G401.6 (cell line): ENCODE measurements around the gene ALG12.
A peak's percentile ranks its signal among the peaks of the same experiment; 100 is the strongest.

Source experiments
- FAIRE-seq: peaks from 2 replicates; lab custom pipeline; 2012; peaks lifted over from hg19 to GRCh38; lab: Jason Lieb, UNC

Gene ALG12

GRCh38 chr22:49917974-49918910 lies at the start of gene ALG12, which contains the start of gene CRELD2:
Gene ALG12, minus strand, starts transcription at chr22:49918438. Its CDS starts 4,673 bp downstream, at chr22:49913765.
Gene CRELD2, plus strand, starts transcription at chr22:49918634. Its CDS starts 136 bp downstream, at chr22:49918770.
- FAIRE-seq, result peak; percentile 61

GRCh38 chr22:49967706-49968208 lies 49.5 kb upstream of the ALG12 start:
- FAIRE-seq, result no peak

GRCh38 chr22:49966774-49967705 lies 48.8 kb upstream of the ALG12 start:
- no peak for FAIRE-seq

GRCh38 chr22:49966041-49966773 lies 48.0 kb upstream of the ALG12 start:
- no peak for FAIRE-seq

- FAIRE-seq, result no peak
Observed at GRCh38 chr22:49965091-49966040, 47.1 kb upstream of the ALG12 start.

- no peak for FAIRE-seq
Observed at GRCh38 chr22:49964136-49965090, 46.2 kb upstream of the ALG12 start.

- FAIRE-seq, result no peak
Observed at GRCh38 chr22:49963647-49964026, 45.4 kb upstream of the ALG12 start.

- no peak for FAIRE-seq
Observed at GRCh38 chr22:49962751-49963646, 44.8 kb upstream of the ALG12 start.

GRCh38 chr22:49962012-49962750 lies 43.9 kb upstream of the ALG12 start:
- FAIRE-seq, result peak; percentile 11

- no peak for FAIRE-seq
Observed at GRCh38 chr22:49961601-49962011, 43.4 kb upstream of the ALG12 start.

- FAIRE-seq, result no peak
Observed at GRCh38 chr22:49961005-49961600, 42.9 kb upstream of the ALG12 start.

- peak; percentile 92 for FAIRE-seq
Observed at GRCh38 chr22:49960159-49961004, 42.1 kb upstream of the ALG12 start, which contains the start of gene PIM3. Gene PIM3, plus strand, starts transcription at chr22:49960772. Its CDS starts 176 bp downstream, at chr22:49960948.

- no peak for FAIRE-seq
Observed at GRCh38 chr22:49959782-49960158, 41.5 kb upstream of the ALG12 start.

GRCh38 chr22:49958931-49959781 lies 40.9 kb upstream of the ALG12 start:
- no peak for FAIRE-seq

- no peak for FAIRE-seq
Observed at GRCh38 chr22:49958366-49958921, 40.2 kb upstream of the ALG12 start.
